HG03521 (cell line): Measurements from ENCODE around the gene KLHL29.

ENCODE experiments used
- ATAC-seq: cut with Tn5 transposase; IDR thresholded peaks from one replicate; pipeline ENCODE4 v1.9.1; 2021; ENCODE audit warnings: mild to moderate bottlenecking, moderate library complexity; ENCODE audit not compliant: unreplicated experiment

The KLHL29 gene

GRCh38 chr2:23489471-23490322 lies 104.7 kb downstream of the KLHL29 start:
- ATAC-seq = no peak

GRCh38 chr2:23491591-23492336 lies 106.8 kb downstream of the KLHL29 start:
- no peak for ATAC-seq

- no peak for ATAC-seq
Observed at GRCh38 chr2:23492337-23492675, 107.3 kb downstream of the KLHL29 start.

- ATAC-seq = no peak
Observed at GRCh38 chr2:23492921-23493320, 107.9 kb downstream of the KLHL29 start.

- ATAC-seq = no peak
Observed at GRCh38 chr2:23493846-23494245, 108.9 kb downstream of the KLHL29 start.

- no peak for ATAC-seq
Observed at GRCh38 chr2:23494286-23494685, 109.3 kb downstream of the KLHL29 start.

GRCh38 chr2:23495661-23496114 lies 110.7 kb downstream of the KLHL29 start:
- ATAC-seq = no peak

- no peak for ATAC-seq
Observed at GRCh38 chr2:23496456-23496855, 111.5 kb downstream of the KLHL29 start.

- no peak for ATAC-seq
Observed at GRCh38 chr2:23497063-23497462, 112.1 kb downstream of the KLHL29 start.

GRCh38 chr2:23497536-23497935 lies 112.6 kb downstream of the KLHL29 start:
- ATAC-seq = no peak

GRCh38 chr2:23498943-23499342 lies 114.0 kb downstream of the KLHL29 start:
- ATAC-seq = no peak

GRCh38 chr2:23499439-23499838 lies 114.5 kb downstream of the KLHL29 start:
- ATAC-seq = no peak

GRCh38 chr2:23500836-23501235 lies 115.9 kb downstream of the KLHL29 start:
- ATAC-seq = no peak

GRCh38 chr2:23502096-23502495 lies 117.1 kb downstream of the KLHL29 start:
- no peak for ATAC-seq

- no peak for ATAC-seq
Observed at GRCh38 chr2:23503097-23503496, 118.1 kb downstream of the KLHL29 start.

- ATAC-seq = no peak
Observed at GRCh38 chr2:23503682-23504081, 118.7 kb downstream of the KLHL29 start.

GRCh38 chr2:23504591-23504990 lies 119.6 kb downstream of the KLHL29 start:
- no peak for ATAC-seq

GRCh38 chr2:23505218-23505983 lies 120.4 kb downstream of the KLHL29 start:
- no peak for ATAC-seq

GRCh38 chr2:23505984-23506380 lies 121.0 kb downstream of the KLHL29 start:
- ATAC-seq = no peak

- no peak for ATAC-seq
Observed at GRCh38 chr2:23506531-23507266, 121.7 kb downstream of the KLHL29 start.
